WTC11 (cell line): Measurements from ENCODE around the gene CCDC30. TPM values are rescaled to one million over a fixed set of nuclear protein-coding genes. Genes with fewer than 3 reads are reported as not detected.

Experiments
- ATAC-seq: fragments of 200-7000 bp; cut with Tn5 transposase; 2 replicates; pipeline ENCODE4 v1.10.0; 2021; ENCODE audit warnings: mild to moderate bottlenecking, moderate library complexity
- CTCF ChIA-PET: fragments of 300-600 bp; sonication (Branson Sonifier 250); formaldehyde crosslinking; loops from one replicate; lab custom pipeline; 2021; ENCODE audit warnings: antibody characterized with exemption; lab: Charles Lee
- POLR2A ChIA-PET: fragments of 350-600 bp; sonication (Branson Sonifier 250); formaldehyde crosslinking; loops from one replicate; lab custom pipeline; 2021; ENCODE audit warnings: antibody characterized with exemption; lab: Charles Lee
- DNase-seq: peaks from one replicate; pipeline ENCODE4 v3.0.0; 2021; ENCODE audit warnings: low spot score
- H3K27ac Mint-ChIP-seq: 2 replicates; pipeline ENCODE4 v1.8.0; 2021; ENCODE audit warnings: mixed read lengths
- H3K27me3 Mint-ChIP-seq: 2 replicates; pipeline ENCODE4 v1.8.0; 2021; ENCODE audit warnings: low read depth, mild to moderate bottlenecking, moderate library complexity, mixed read lengths
- H3K36me3 Mint-ChIP-seq: 2 replicates; pipeline ENCODE4 v1.8.0; 2021; ENCODE audit warnings: mixed read lengths
- H3K4me1 Mint-ChIP-seq: 2 replicates; pipeline ENCODE4 v1.8.0; 2022; ENCODE audit warnings: mixed read lengths
- H3K4me3 Mint-ChIP-seq: 2 replicates; pipeline ENCODE4 v1.8.0; 2021; ENCODE audit warnings: mild to moderate bottlenecking, moderate library complexity, mixed read lengths
- H3K9me3 Mint-ChIP-seq: 2 replicates; pipeline ENCODE4 v1.8.0; 2021; ENCODE audit warnings: mixed read lengths
- ATF6 ChIP-seq: sonication (generic); formaldehyde crosslinking; IDR thresholded peaks from 2 replicates; pipeline ENCODE4 v1.8.1; 2023; ENCODE audit warnings: mild to moderate bottlenecking, missing genetic modification reagents
- CBFB ChIP-seq: sonication (generic); formaldehyde crosslinking; IDR thresholded peaks from 2 replicates; pipeline ENCODE4 v1.8.1; 2022; ENCODE audit warnings: mild to moderate bottlenecking, low read depth, missing genetic modification reagents
- CREB1 ChIP-seq: sonication (generic); formaldehyde crosslinking; IDR thresholded peaks from 2 replicates; pipeline ENCODE4 v1.8.0; 2023; ENCODE audit warnings: mild to moderate bottlenecking, missing genetic modification reagents
- E2F4 ChIP-seq: sonication (generic); formaldehyde crosslinking; IDR thresholded peaks from 2 replicates; pipeline ENCODE4 v1.8.1; 2022; ENCODE audit warnings: low read depth, mild to moderate bottlenecking, moderate library complexity, missing genetic modification reagents, borderline replicate concordance
- ESRRA ChIP-seq: sonication (generic); formaldehyde crosslinking; IDR thresholded peaks from 2 replicates; pipeline ENCODE4 v1.8.1; 2022; ENCODE audit warnings: mild to moderate bottlenecking, missing genetic modification reagents, borderline replicate concordance
- FOXK1 ChIP-seq: sonication (generic); formaldehyde crosslinking; IDR thresholded peaks from 2 replicates; pipeline ENCODE4 v1.8.0; 2022; ENCODE audit warnings: mild to moderate bottlenecking, moderate library complexity, missing genetic modification reagents
- GABPB1 ChIP-seq: sonication (generic); formaldehyde crosslinking; IDR thresholded peaks from 2 replicates; pipeline ENCODE4 v1.8.1; 2023; ENCODE audit warnings: mild to moderate bottlenecking, missing genetic modification reagents
- HMGXB4 ChIP-seq: sonication (generic); formaldehyde crosslinking; IDR thresholded peaks from 2 replicates; pipeline ENCODE4 v1.8.1; 2023; ENCODE audit warnings: mild to moderate bottlenecking, moderate library complexity, missing genetic modification reagents
- MAX ChIP-seq: sonication (generic); formaldehyde crosslinking; IDR thresholded peaks from 2 replicates; pipeline ENCODE4 v1.8.0; 2022; ENCODE audit warnings: mild to moderate bottlenecking, missing genetic modification reagents
- MYBL2 ChIP-seq: sonication (generic); formaldehyde crosslinking; IDR thresholded peaks from 2 replicates; pipeline ENCODE4 v1.8.1; 2023; ENCODE audit warnings: mild to moderate bottlenecking, moderate library complexity, missing genetic modification reagents
- NFATC4 ChIP-seq: fragments of 250-450 bp; sonication (Bioruptor Pico); IDR thresholded peaks from 2 replicates; pipeline ENCODE4 v1.9.0; 2021; ENCODE audit warnings: mild to moderate bottlenecking
- NFYB ChIP-seq: sonication (generic); formaldehyde crosslinking; conservative IDR thresholded peaks from 2 replicates; pipeline ENCODE4 v1.8.0; 2022; ENCODE audit warnings: low read depth, missing genetic modification reagents
- NR1H2 ChIP-seq: sonication (generic); formaldehyde crosslinking; IDR thresholded peaks from 2 replicates; pipeline ENCODE4 v1.9.0; 2021; ENCODE audit warnings: mild to moderate bottlenecking, moderate library complexity, missing genetic modification reagents
- PRRX2 ChIP-seq: fragments of 250-450 bp; sonication (Bioruptor Pico); IDR thresholded peaks from 2 replicates; pipeline ENCODE4 v1.8.0; 2021; ENCODE audit warnings: mild to moderate bottlenecking
- SMAD3 ChIP-seq: sonication (generic); formaldehyde crosslinking; IDR thresholded peaks from 2 replicates; pipeline ENCODE4 v1.8.0; 2022; ENCODE audit warnings: missing genetic modification reagents, mild to moderate bottlenecking, borderline replicate concordance
- SP1 ChIP-seq: sonication (generic); formaldehyde crosslinking; conservative IDR thresholded peaks from 2 replicates; pipeline ENCODE4 v1.8.1; 2022; ENCODE audit warnings: missing genetic modification reagents
- USF1 ChIP-seq: sonication (generic); formaldehyde crosslinking; IDR thresholded peaks from 2 replicates; pipeline ENCODE4 v1.8.0; 2022; ENCODE audit warnings: mild to moderate bottlenecking, missing genetic modification reagents
- ZNF121 ChIP-seq: sonication (generic); formaldehyde crosslinking; IDR thresholded peaks from 2 replicates; pipeline ENCODE4 v1.8.0; 2023; ENCODE audit warnings: missing genetic modification reagents
- ZNF232 ChIP-seq: sonication (generic); formaldehyde crosslinking; IDR thresholded peaks from 2 replicates; pipeline ENCODE4 v1.8.0; 2022; ENCODE audit warnings: mild to moderate bottlenecking, missing genetic modification reagents
- ZNF317 ChIP-seq: sonication (generic); formaldehyde crosslinking; IDR thresholded peaks from 2 replicates; pipeline ENCODE4 v1.8.1; 2023; ENCODE audit warnings: low read depth, mild to moderate bottlenecking, moderate library complexity, missing genetic modification reagents, borderline replicate concordance
- ZNF396 ChIP-seq: fragments of 250-450 bp; sonication (Bioruptor Pico); IDR thresholded peaks from 2 replicates; pipeline ENCODE4 v1.8.0; 2021; ENCODE audit warnings: mild to moderate bottlenecking, moderate library complexity, borderline replicate concordance
- ZNF512 ChIP-seq: sonication (generic); formaldehyde crosslinking; IDR thresholded peaks from 2 replicates; pipeline ENCODE4 v1.8.1; 2022; ENCODE audit warnings: missing genetic modification reagents, borderline replicate concordance
- ZNF532 ChIP-seq: fragments of 250-450 bp; sonication (Bioruptor Pico); IDR thresholded peaks from 2 replicates; pipeline ENCODE4 v1.9.0; 2021; ENCODE audit warnings: mild to moderate bottlenecking, borderline replicate concordance
- ZNF671 ChIP-seq: fragments of 250-450 bp; sonication (Bioruptor Pico); IDR thresholded peaks from 2 replicates; pipeline ENCODE4 v1.8.0; 2021; ENCODE audit warnings: mild to moderate bottlenecking
- total RNA-seq: library from RNA; stranded (reverse); gene quantifications from 3 replicates; pipeline ENCODE4 v1.2.3, GENCODE V29; 2021

The CCDC30 gene
- total RNA-seq, 1 experiment from 2014 or later, result 0.92 TPM

GRCh38 chr1:42449256-42449655 is 13.8 kb upstream of the CCDC30 start:
- TF ChIP-seq USF1 (CRISPR knock-in tag) (no peak), NFYB (no peak), ZNF317 (CRISPR knock-in tag) (no peak), FOXK1 (CRISPR knock-in tag) (no peak), ZNF232 (no peak), HMGXB4 (no peak), ZNF671 (CRISPR knock-in tag) (no peak), MAX (CRISPR knock-in tag) (no peak), GABPB1 (CRISPR knock-in tag) (no peak), ZNF121 (CRISPR knock-in tag) (no peak), CREB1 (CRISPR knock-in tag) (no peak), NFATC4 (CRISPR knock-in tag) (no peak)
- TF ChIP-seq, all 79 proteins: peak for 0
- no peak overlapping the region for H3K27ac Mint-ChIP-seq
- H3K4me1 Mint-ChIP-seq, result 0 out of 2 replicates have a peak, but pooled peaks cover 3% of the 10 kb centered on the region
- ATAC-seq, result no peak
- ChIA-PET CTCF (no interaction called here), POLR2A (no interaction called here)
- DNase-seq, result no peak
- no peaks in the 10 kb centered on the region; the same call in 1 of the 2 replicates for H3K27me3 Mint-ChIP-seq
- H3K9me3 Mint-ChIP-seq, result no peaks in the 10 kb centered on the region
- no peaks in the 10 kb centered on the region for H3K36me3 Mint-ChIP-seq
- H3K4me3 Mint-ChIP-seq, result no peak overlapping the region

GRCh38 chr1:42450061-42450460 is 13.0 kb upstream of the CCDC30 start:
- ChIA-PET POLR2A (no interaction called here), CTCF (interaction anchor here (0.5 kb wide), 1 partner anchor 659 kb away, joined by 3 read pairs; no protein-coding TSS in a partner anchor)
- H3K27ac Mint-ChIP-seq, result no peak overlapping the region
- no peaks in the 10 kb centered on the region for H3K36me3 Mint-ChIP-seq
- ATAC-seq (no peak), DNase-seq (no peak)
- H3K27me3 Mint-ChIP-seq, result peaks cover 6% of the 10 kb centered on the region
- no peaks in the 10 kb centered on the region for H3K9me3 Mint-ChIP-seq
- 0 out of 2 replicates have a peak, but pooled peaks cover 3% of the 10 kb centered on the region for H3K4me1 Mint-ChIP-seq
- H3K4me3 Mint-ChIP-seq, result no peak overlapping the region
- TF ChIP-seq SP1 (CRISPR knock-in tag) (no peak), ZNF396 (no peak), E2F4 (CRISPR knock-in tag) (no peak), PRRX2 (CRISPR knock-in tag) (no peak), ESRRA (CRISPR knock-in tag) (no peak), ZNF532 (CRISPR knock-in tag) (no peak), ZNF512 (CRISPR knock-in tag) (no peak), USF1 (CRISPR knock-in tag) (no peak), NR1H2 (CRISPR knock-in tag) (no peak), SMAD3 (CRISPR knock-in tag) (no peak), CBFB (no peak), MYBL2 (CRISPR knock-in tag) (no peak), ATF6 (CRISPR knock-in tag) (no peak)
